ENCODE data around the gene LAMC3. TPM values are rescaled to one million over a fixed set of nuclear protein-coding genes. Genes with fewer than 3 reads are reported as not detected.
"Not testable (repeated sequence)": the region's sequence is repeated elsewhere in the genome, so short reads cannot be mapped to it uniquely, and the experiment has no call there.

Gene LAMC3
- total RNA-seq, 2 experiments from 2014 or later, result not detected

GRCh38 chr9:130996205-130996604 is 12.8 kb upstream of the LAMC3 start:
- ATAC-seq (no peak), DNase-seq (no peak)
- ChIA-PET POLR2A (no interaction called here), CTCF (no interaction called here)
- H3K27me3 Mint-ChIP-seq (ENCODE audit: low read depth), result peaks cover 3% of the 10 kb centered on the region
- no peaks in the 10 kb centered on the region for H3K4me1 Mint-ChIP-seq (ENCODE audit: low read depth)
- H3K27ac Mint-ChIP-seq, result no peak overlapping the region
- no peaks in the 10 kb centered on the region for H3K36me3 Mint-ChIP-seq (ENCODE audit: low read depth)
- no peak overlapping the region for H3K4me3 Mint-ChIP-seq
- no peaks in the 10 kb centered on the region for H3K9me3 Mint-ChIP-seq (ENCODE audit: insufficient read depth)

- ChIA-PET POLR2A (no interaction called here), CTCF (no interaction called here)
- Mint-ChIP-seq H3K9me3 (ENCODE audit: insufficient read depth) (no peaks in the 10 kb centered on the region), H3K27ac (no peak overlapping the region), H3K4me1 (ENCODE audit: low read depth) (no peaks in the 10 kb centered on the region), H3K4me3 (no peak overlapping the region), H3K36me3 (ENCODE audit: low read depth) (no peaks in the 10 kb centered on the region), H3K27me3 (ENCODE audit: low read depth) (peaks cover 3% of the 10 kb centered on the region)
- ATAC-seq (no peak), DNase-seq (no peak)
Observed at GRCh38 chr9:130996676-130997394, 12.1 kb upstream of the LAMC3 start.

- ChIA-PET POLR2A (no interaction called here), CTCF (no interaction called here)
- ATAC-seq (no peak), DNase-seq (no peak)
- Mint-ChIP-seq H3K4me3 (no peak overlapping the region), H3K4me1 (ENCODE audit: low read depth) (no peaks in the 10 kb centered on the region), H3K27me3 (ENCODE audit: low read depth) (peaks cover 3% of the 10 kb centered on the region), H3K9me3 (ENCODE audit: insufficient read depth) (no peaks in the 10 kb centered on the region), H3K27ac (no peak overlapping the region), H3K36me3 (ENCODE audit: low read depth) (no peaks in the 10 kb centered on the region)
Observed at GRCh38 chr9:130997395-130997684, 11.6 kb upstream of the LAMC3 start.

DNA sequence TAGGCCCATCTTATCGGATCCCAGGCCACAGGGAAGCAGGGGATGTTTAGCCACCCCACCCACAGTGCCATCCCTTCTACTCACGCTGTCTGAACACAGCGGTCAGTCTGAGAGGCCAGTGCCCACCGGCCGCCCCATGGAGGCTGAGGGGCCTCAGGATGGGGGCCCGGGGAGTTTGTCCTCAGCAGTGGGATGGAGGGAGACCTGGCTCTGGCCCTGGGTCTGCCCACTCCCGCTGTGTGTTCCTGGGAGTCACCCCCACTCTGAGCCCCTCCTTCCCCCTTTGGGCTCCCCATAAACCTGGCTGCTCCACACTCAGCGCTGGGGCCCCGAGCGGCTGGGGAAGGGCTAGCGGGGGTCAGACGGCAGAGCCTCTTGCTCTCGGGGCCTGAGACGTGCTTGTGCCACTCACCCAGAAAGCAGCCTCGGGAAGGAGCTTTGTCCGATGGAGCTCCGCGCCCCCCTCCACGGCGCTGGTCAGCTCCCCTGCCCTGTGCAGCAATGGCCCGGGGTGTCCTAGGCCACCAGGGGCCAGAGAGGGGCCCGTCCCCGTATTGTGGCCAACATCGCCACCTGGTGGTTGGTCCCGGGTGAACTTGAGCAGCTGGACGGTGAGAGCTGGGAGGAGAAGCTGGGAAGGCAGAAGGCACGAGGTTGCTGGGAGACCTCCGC is 10.9 kb upstream of the LAMC3 start:
- DNase-seq, result peak; percentile 66
- POLR2A ChIA-PET, result no interaction called here
- CTCF ChIA-PET, result interaction anchor here (0.8 to 2.6 kb wide), 8 partner anchors 9 to 297 kb away, joined by 5 to 16 read pairs (median 6); no protein-coding TSS in a partner anchor
- Mint-ChIP-seq H3K4me1 (ENCODE audit: low read depth) (no peaks in the 10 kb centered on the region), H3K4me3 (no peak overlapping the region), H3K27me3 (ENCODE audit: low read depth) (peaks cover 3% of the 10 kb centered on the region), H3K36me3 (ENCODE audit: low read depth) (no peaks in the 10 kb centered on the region), H3K27ac (no peak overlapping the region), H3K9me3 (ENCODE audit: insufficient read depth) (no peaks in the 10 kb centered on the region)
- ATAC-seq, result peak; percentile 68

GRCh38 chr9:130998597-130999244 is 10.3 kb upstream of the LAMC3 start:
- Mint-ChIP-seq H3K4me3 (no peak overlapping the region), H3K4me1 (ENCODE audit: low read depth) (no peaks in the 10 kb centered on the region), H3K27me3 (ENCODE audit: low read depth) (peaks cover 3% of the 10 kb centered on the region), H3K27ac (no peak overlapping the region), H3K9me3 (ENCODE audit: insufficient read depth) (no peaks in the 10 kb centered on the region), H3K36me3 (ENCODE audit: low read depth) (no peaks in the 10 kb centered on the region)
- ATAC-seq (no peak), DNase-seq (no peak)
- ChIA-PET CTCF (interaction anchor here (0.8 to 2.6 kb wide), 9 partner anchors 8 to 534 kb away, joined by 4 to 16 read pairs (median 6); no protein-coding TSS in a partner anchor), POLR2A (no interaction called here)

GRCh38 chr9:130999245-130999623 is 9.7 kb upstream of the LAMC3 start:
- Mint-ChIP-seq H3K4me3 (no peak overlapping the region), H3K36me3 (ENCODE audit: low read depth) (no peaks in the 10 kb centered on the region), H3K9me3 (ENCODE audit: insufficient read depth) (no peaks in the 10 kb centered on the region), H3K27me3 (ENCODE audit: low read depth) (peaks cover 3% of the 10 kb centered on the region), H3K27ac (no peak overlapping the region), H3K4me1 (ENCODE audit: low read depth) (no peaks in the 10 kb centered on the region)
- POLR2A ChIA-PET, result no interaction called here
- CTCF ChIA-PET, result interaction anchor here (0.8 to 2.6 kb wide), 7 partner anchors 18 to 534 kb away, joined by 3 to 16 read pairs (median 6); no protein-coding TSS in a partner anchor
- DNase-seq, result no peak
- no peak for ATAC-seq

GRCh38 chr9:131000526-131000925 is 8.4 kb upstream of the LAMC3 start:
- ATAC-seq; POLR2A ChIA-PET; H3K27ac Mint-ChIP-seq; H3K36me3 Mint-ChIP-seq (ENCODE audit: low read depth); H3K4me3 Mint-ChIP-seq; H3K27me3 Mint-ChIP-seq (ENCODE audit: low read depth); H3K4me1 Mint-ChIP-seq (ENCODE audit: low read depth); H3K9me3 Mint-ChIP-seq (ENCODE audit: insufficient read depth); DNase-seq: not testable (repeated sequence)
- CTCF ChIA-PET, result interaction anchor here (0.6 to 1.0 kb wide), 2 partner anchors 46 to 134 kb away, joined by 3 to 4 read pairs; no protein-coding TSS in a partner anchor

DNA sequence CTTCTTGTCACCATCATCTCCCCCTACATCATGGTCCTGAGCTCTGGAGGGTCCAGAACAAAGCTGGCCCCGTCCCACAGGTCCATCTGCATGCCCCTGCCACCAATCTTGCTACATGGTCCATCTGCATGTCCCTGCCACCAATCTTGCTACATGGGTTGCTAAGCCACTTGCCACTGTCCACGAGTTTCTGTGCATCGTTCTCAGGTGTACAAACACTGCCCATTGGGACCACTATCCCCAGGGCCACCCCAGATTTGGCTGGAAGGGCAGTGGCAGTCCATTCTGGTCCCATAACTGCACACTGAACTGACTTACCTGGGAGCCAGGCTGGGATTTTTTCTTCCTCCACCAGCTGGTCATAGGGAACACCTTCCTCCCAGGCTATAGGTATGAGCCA is 8.0 kb upstream of the LAMC3 start:
- H3K4me3 Mint-ChIP-seq, result no peak overlapping the region
- no peaks in the 10 kb centered on the region for H3K36me3 Mint-ChIP-seq (ENCODE audit: low read depth)
- ATAC-seq, result no peak
- POLR2A ChIA-PET, result no interaction called here
- no peaks in the 10 kb centered on the region for H3K4me1 Mint-ChIP-seq (ENCODE audit: low read depth)
- H3K27me3 Mint-ChIP-seq (ENCODE audit: low read depth), result peaks cover 3% of the 10 kb centered on the region
- no peak for DNase-seq
- CTCF ChIA-PET, result no interaction called here
- H3K27ac Mint-ChIP-seq, result no peak overlapping the region
- no peaks in the 10 kb centered on the region for H3K9me3 Mint-ChIP-seq (ENCODE audit: insufficient read depth)

DNA sequence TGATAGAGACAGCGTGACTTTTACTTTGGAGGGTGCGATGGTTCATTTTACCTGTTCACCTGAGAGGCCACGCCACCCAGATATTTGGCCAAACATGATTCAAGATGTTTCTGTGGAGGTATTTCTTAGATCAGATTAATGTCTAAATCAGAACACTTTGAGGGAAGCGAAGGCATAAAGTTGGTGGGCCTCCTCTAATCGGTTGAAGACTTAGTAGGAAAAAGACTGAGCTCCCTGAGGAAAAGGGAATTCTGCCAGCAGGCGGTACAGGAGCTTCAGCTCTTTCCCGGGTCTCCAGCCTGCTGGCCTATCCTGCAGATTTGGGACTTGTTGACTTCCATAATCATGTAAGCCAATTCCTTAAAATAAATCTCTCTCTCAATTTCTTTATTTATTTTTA is 7.0 kb upstream of the LAMC3 start:
- Mint-ChIP-seq H3K27ac (no peak overlapping the region), H3K36me3 (ENCODE audit: low read depth) (no peaks in the 10 kb centered on the region), H3K4me3 (no peak overlapping the region), H3K27me3 (ENCODE audit: low read depth) (peaks cover 3% of the 10 kb centered on the region), H3K9me3 (ENCODE audit: insufficient read depth) (no peaks in the 10 kb centered on the region), H3K4me1 (ENCODE audit: low read depth) (no peaks in the 10 kb centered on the region)
- ATAC-seq (no peak), DNase-seq (no peak)
- CTCF ChIA-PET, result no interaction called here
- POLR2A ChIA-PET, result no interaction called here

DNA sequence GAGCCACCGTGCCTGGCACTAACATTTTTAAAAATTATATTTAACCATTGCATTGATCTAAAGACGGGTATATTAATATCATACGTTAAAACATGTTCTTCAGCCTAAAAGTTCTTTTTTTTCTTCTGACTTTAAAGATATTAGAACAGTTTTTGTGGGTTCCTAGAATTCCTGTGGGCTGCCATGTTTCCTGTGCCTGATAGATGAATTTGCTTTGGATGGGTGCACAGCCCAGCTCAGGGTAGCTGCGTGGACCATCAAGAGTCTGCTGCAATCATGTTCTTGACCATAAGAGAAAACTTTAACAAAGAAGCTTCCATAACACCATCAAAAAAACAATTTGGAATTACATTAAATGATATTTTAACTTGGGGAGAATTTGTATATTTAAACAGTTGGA is 2.4 kb upstream of the LAMC3 start:
- H3K36me3 Mint-ChIP-seq (ENCODE audit: low read depth), result no peaks in the 10 kb centered on the region
- H3K4me3 Mint-ChIP-seq, result no peak overlapping the region
- POLR2A ChIA-PET, result no interaction called here
- no peak overlapping the region for H3K27ac Mint-ChIP-seq
- H3K4me1 Mint-ChIP-seq (ENCODE audit: low read depth), result peaks cover 5% of the 10 kb centered on the region
- H3K27me3 Mint-ChIP-seq (ENCODE audit: low read depth), result peaks cover 13% of the 10 kb centered on the region
- no peaks in the 10 kb centered on the region for H3K9me3 Mint-ChIP-seq (ENCODE audit: insufficient read depth)
- DNase-seq (no peak), ATAC-seq (no peak)
- CTCF ChIA-PET, result interaction anchor here (0.8 to 1.7 kb wide), 2 partner anchors 8 to 40 kb away, joined by 3 to 5 read pairs; no protein-coding TSS in a partner anchor

GRCh38 chr9:131008086-131008485 is 888 bp upstream of the LAMC3 start:
- Mint-ChIP-seq H3K4me1 (ENCODE audit: low read depth) (peaks cover 5% of the 10 kb centered on the region), H3K4me3 (no peak overlapping the region), H3K27ac (no peak overlapping the region), H3K9me3 (ENCODE audit: insufficient read depth) (no peaks in the 10 kb centered on the region), H3K27me3 (ENCODE audit: low read depth) (peaks cover 13% of the 10 kb centered on the region), H3K36me3 (ENCODE audit: low read depth) (no peaks in the 10 kb centered on the region)
- no peak for DNase-seq
- POLR2A ChIA-PET, result no interaction called here
- no peak for ATAC-seq
- CTCF ChIA-PET, result interaction anchor here (1.7 kb wide), 1 partner anchor 10 kb away, joined by 5 read pairs; no protein-coding TSS in a partner anchor

DNA sequence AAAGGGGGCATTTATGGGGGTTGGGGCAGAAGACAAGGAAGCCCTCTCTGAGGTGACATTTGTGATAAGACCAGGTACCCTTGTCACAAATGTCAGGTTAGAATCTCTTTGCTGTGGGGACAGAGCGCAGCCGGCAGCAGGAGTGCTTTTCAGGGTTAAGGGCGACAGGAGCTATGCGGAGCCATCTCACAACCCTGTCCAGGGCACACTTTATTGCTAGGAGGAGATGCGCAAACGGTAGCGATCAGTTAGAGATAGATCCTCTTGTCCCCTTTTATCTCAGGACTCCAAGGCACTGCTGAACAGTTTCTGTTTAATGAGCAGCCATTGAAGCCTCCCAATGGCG is 438 bp upstream of the LAMC3 start:
- CTCF ChIA-PET, result no interaction called here
- H3K4me1 Mint-ChIP-seq (ENCODE audit: low read depth), result peaks cover 5% of the 10 kb centered on the region
- no peaks in the 10 kb centered on the region for H3K9me3 Mint-ChIP-seq (ENCODE audit: insufficient read depth)
- DNase-seq, result no peak
- peaks cover 13% of the 10 kb centered on the region for H3K27me3 Mint-ChIP-seq (ENCODE audit: low read depth)
- ATAC-seq, result no peak
- H3K36me3 Mint-ChIP-seq (ENCODE audit: low read depth), result no peaks in the 10 kb centered on the region
- POLR2A ChIA-PET, result no interaction called here
- H3K27ac Mint-ChIP-seq, result no peak overlapping the region
- no peak overlapping the region for H3K4me3 Mint-ChIP-seq
